Small intestine (tissue), 16 donors: ENCODE measurements around the gene ACTN2. TPM values are rescaled to one million over a fixed set of nuclear protein-coding genes. Genes with fewer than 3 reads are reported as not detected.
A peak's percentile ranks its signal among the peaks of the same experiment; 100 is the strongest.

Experiments used
- DNase-seq, 2 donors: peaks; one replicate each; pipeline versions ENCODE4 v3.0.0 to v3.0.0-alpha.2; 2013
- FAIRE-seq: peaks from 2 replicates; lab custom pipeline; 2012; peaks lifted over from hg19 to GRCh38; lab: Jason Lieb, UNC
- H3K27ac ChIP-seq, 3 donors: one replicate each; pipeline ENCODE4 v1.5.1; 2013; ENCODE audit warnings: low read length in 2 of 3, mild to moderate bottlenecking in 2 of 3, control low read depth in 1 of 3, inconsistent platforms in 1 of 3, low read depth in 1 of 3, moderate library complexity in 1 of 3
- H3K27me3 ChIP-seq, 3 donors: one replicate each; pipeline ENCODE4 v1.6.1; 2013; ENCODE audit warnings: low read length in 3 of 3, inconsistent platforms in 1 of 3; ENCODE audit not compliant: control insufficient read depth in 3 of 3, insufficient read depth in 3 of 3
- H3K36me3 ChIP-seq, 3 donors: one replicate each; pipeline ENCODE4 v1.6.1; 2013; ENCODE audit warnings: low read length in 3 of 3, inconsistent platforms in 1 of 3, low read depth in 1 of 3, mild to moderate bottlenecking in 1 of 3, moderate library complexity in 1 of 3; ENCODE audit not compliant: control insufficient read depth in 3 of 3, insufficient read depth in 2 of 3
- H3K4me1 ChIP-seq, 3 donors: one replicate each; pipeline ENCODE4 v1.6.1; 2013; ENCODE audit warnings: low read length in 2 of 3, inconsistent platforms in 1 of 3, low read depth in 1 of 3, mild to moderate bottlenecking in 1 of 3, moderate library complexity in 1 of 3; ENCODE audit not compliant: control insufficient read depth in 3 of 3, insufficient read depth in 2 of 3
- H3K4me3 ChIP-seq, 3 donors: one replicate each; pipeline ENCODE4 v1.5.1; 2013; ENCODE audit warnings: low read length in 3 of 3, control low read depth in 1 of 3, inconsistent platforms in 1 of 3, low read depth in 1 of 3, mild to moderate bottlenecking in 1 of 3, moderate library complexity in 1 of 3
- H3K9me3 ChIP-seq, 2 donors: one replicate each; pipeline ENCODE4 v1.6.1; 2013; ENCODE audit warnings: low read depth in 1 of 2, low read length in 1 of 2; ENCODE audit not compliant: control insufficient read depth in 2 of 2, insufficient read depth in 1 of 2
- WGBS, 3 donors: extraction: QIAGEN DNeasy Blood & Tissue Kit; methylation state at CpG; one replicate each; pipeline ENCODE4 v1.1.7; 2013; 5-methylcytosine and 5-hydroxymethylcytosine counted together
- long read RNA-seq, 10 donors: transcript quantifications; one replicate each; lab custom pipeline, GENCODE V29; 2026
- polyA plus RNA-seq, 4 donors: library from polyadenylated mRNA; stranded (reverse) in 3 of 4; unstranded in 1 of 4; fragments of 200-250 nt in 3 of 4; fragments of 120-200 nt in 1 of 4; gene quantifications; one replicate each; pipeline versions ENCODE4 v1.2.1 to v1.2.3, GENCODE V29; 2013
- donor health status: healthy with polysubstance abuse.
- donor health status: control.
- donor health status: control.
- donor health status: Bipolar disorder and iron deficiency.
- donor health status: healthy.

ACTN2 gene
- 10 to 100 TPM in 1 of 4 donors, 1 to 10 TPM in 2, under 1 TPM in 1; 0.19 to 12.2 (median 2.9) TPM for polyA plus RNA-seq
- long read RNA-seq, donor 1, result 0 reads
- long read RNA-seq, donor 2, result 0 reads
- long read RNA-seq, donor 3, result 0 reads
- long read RNA-seq, donor 4, result 0 reads
- long read RNA-seq, donor 5, full-length matches to known transcripts, result 1 of 1 reads
- long read RNA-seq, donor 5, partial matches to known transcripts, result 0 of 1 reads
- long read RNA-seq, donor 5, other reads (novel, unspliced or antisense), result 0 of 1 reads
- long read RNA-seq, donor 6, result 0 reads
- long read RNA-seq, donor 7, result 0 reads
- long read RNA-seq, donor 8, full-length matches to known transcripts, result 4 of 16 reads
- long read RNA-seq, donor 8, partial matches to known transcripts, result 12 of 16 reads
- long read RNA-seq, donor 8, other reads (novel, unspliced or antisense), result 0 of 16 reads
- long read RNA-seq, donor 9, result 0 reads
- long read RNA-seq, donor 10, result 0 reads

- Histone ChIP-seq H3K9me3 (peaks cover 0 to 14% of the 10 kb centered on the region in 2 donors), H3K27ac (no peak within 1 kb of the TSS), H3K27me3 (peaks cover 0 to 33% (median 0%) of the 10 kb centered on the region in 3 donors), H3K4me3 (peak within 1 kb of the TSS; percentile 13 to 34 (median 24)), H3K4me1 (peaks cover 0 to 8% (median 5%) of the 10 kb centered on the region in 3 donors), H3K36me3 (no peaks in the 10 kb centered on the region)
- 5 to 10% (median 5%) methylated on average over 52 to 93 of the region's 93 CpGs for WGBS, 3 donors
- DNase-seq, result peak; percentile 36 to 70
- FAIRE-seq, result no peak
Measured at GRCh38 chr1:236685917-236686814, at the start of gene ACTN2. TSS of gene ACTN2 (plus strand) at chr1:236686499. CDS start at chr1:236686674, 175 bp downstream.

GRCh38 chr1:236638945-236639344, 47.4 kb upstream of the ACTN2 start:
- no peak overlapping the region for H3K27ac ChIP-seq
- no peaks in the 10 kb centered on the region for H3K4me1 ChIP-seq
- H3K27me3 ChIP-seq, result peaks cover 0 to 2% (median 0%) of the 10 kb centered on the region in 3 donors
- H3K9me3 ChIP-seq, result no peaks in the 10 kb centered on the region
- WGBS, 3 donors, result 85 to 89% (median 86%) methylated on average over 13 of the region's 13 CpGs
- no peak overlapping the region for H3K4me3 ChIP-seq
- FAIRE-seq, result no peak
- H3K36me3 ChIP-seq, result no peaks in the 10 kb centered on the region
- no peak for DNase-seq

DNA sequence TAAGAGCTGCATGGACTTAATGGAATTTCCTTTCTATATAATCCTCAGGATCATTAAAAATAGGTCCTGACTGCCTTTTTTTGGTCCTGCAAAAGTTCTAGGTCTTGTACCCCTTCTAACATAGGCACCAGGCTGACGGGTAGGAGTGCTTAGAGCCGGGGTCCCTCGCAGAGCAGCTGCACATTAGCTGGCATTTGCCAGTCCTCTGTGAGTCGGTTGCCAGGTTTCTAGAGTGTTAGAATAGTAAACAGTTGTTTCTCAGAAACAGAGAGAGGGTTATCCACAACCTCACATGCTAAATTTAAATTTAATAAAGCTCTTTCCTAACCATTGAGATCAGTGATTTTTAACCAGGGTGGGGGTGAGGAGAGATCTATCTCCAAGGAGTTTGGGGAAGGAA, 46.6 kb upstream of the ACTN2 start:
- DNase-seq (no peak), FAIRE-seq (no peak)
- Histone ChIP-seq H3K4me1 (no peaks in the 10 kb centered on the region), H3K36me3 (no peaks in the 10 kb centered on the region), H3K27me3 (peaks cover 0 to 2% (median 0%) of the 10 kb centered on the region in 3 donors), H3K9me3 (no peaks in the 10 kb centered on the region), H3K27ac (no peak overlapping the region), H3K4me3 (no peak overlapping the region)
- WGBS, 3 donors, result 67 to 70% (median 68%) methylated on average over 4 of the region's 4 CpGs

GRCh38 chr1:236642763-236643162, 43.5 kb upstream of the ACTN2 start:
- no peaks in the 10 kb centered on the region for H3K27me3 ChIP-seq
- H3K4me3 ChIP-seq, result no peak overlapping the region
- H3K9me3 ChIP-seq, result no peaks in the 10 kb centered on the region
- H3K27ac ChIP-seq, result no peak overlapping the region
- H3K36me3 ChIP-seq, result no peaks in the 10 kb centered on the region
- WGBS, 3 donors, result 75 to 86% (median 77%) methylated on average over 4 of the region's 4 CpGs
- H3K4me1 ChIP-seq, result no peaks in the 10 kb centered on the region
- DNase-seq (no peak), FAIRE-seq (no peak)

GRCh38 chr1:236645016-236645680, 41.2 kb upstream of the ACTN2 start:
- Histone ChIP-seq H3K27me3 (no peaks in the 10 kb centered on the region), H3K4me3 (no peak overlapping the region), H3K9me3 (no peaks in the 10 kb centered on the region), H3K27ac (no peak overlapping the region), H3K36me3 (no peaks in the 10 kb centered on the region), H3K4me1 (no peaks in the 10 kb centered on the region)
- DNase-seq (peak; percentile 1 to 13), FAIRE-seq (no peak)
- WGBS, 3 donors, result 44 to 75% (median 54%) methylated on average over 5 of the region's 5 CpGs

DNA sequence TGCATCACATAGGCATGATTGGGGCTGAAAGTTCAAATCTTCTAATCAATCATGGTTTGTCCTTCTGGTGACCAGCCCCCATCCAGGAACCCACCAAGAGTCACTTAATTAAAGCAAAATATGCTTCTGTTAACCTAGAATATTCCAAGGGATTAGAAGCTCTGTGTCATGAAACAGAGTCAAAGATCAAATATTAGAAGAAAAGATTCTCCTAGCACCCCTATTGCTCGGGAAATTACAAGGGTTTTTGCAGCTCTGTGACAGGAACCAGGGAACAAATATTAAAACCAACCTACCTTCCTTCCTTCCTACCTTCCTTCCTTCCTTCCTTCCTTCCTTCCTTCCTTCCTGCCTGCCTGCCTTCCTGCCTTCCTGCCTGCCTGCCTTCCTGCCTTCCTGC, 31.8 kb upstream of the ACTN2 start:
- Histone ChIP-seq H3K4me1 (no peaks in the 10 kb centered on the region), H3K27ac (no peak overlapping the region), H3K4me3 (no peak overlapping the region), H3K9me3 (no peaks in the 10 kb centered on the region), H3K36me3 (no peaks in the 10 kb centered on the region), H3K27me3 (peaks cover 0 to 2% (median 0%) of the 10 kb centered on the region in 3 donors)
- no peak for FAIRE-seq
- DNase-seq, result no peak
- WGBS, 3 donors, result 44 to 65% (median 61%) methylated on average over 1 of the region's 1 CpG

DNA sequence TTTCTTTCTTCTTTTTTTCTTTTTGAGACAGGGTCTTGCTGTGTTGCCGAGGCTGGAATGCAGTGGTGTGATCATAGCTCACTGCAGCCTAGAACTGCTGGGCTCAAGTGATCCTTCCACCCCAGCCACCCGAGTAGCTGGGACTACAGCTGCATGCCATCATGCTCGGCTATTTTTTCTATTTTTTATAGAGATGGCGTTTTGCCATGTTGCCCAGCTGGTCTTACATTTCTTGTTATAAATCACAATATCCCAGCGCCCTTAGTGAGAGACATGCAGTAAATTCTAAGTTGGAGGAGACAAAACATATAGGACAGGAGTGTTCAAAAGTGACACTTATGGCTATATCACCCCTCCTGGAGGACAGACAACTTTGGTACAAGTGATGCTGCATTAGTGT, 31.3 kb upstream of the ACTN2 start:
- no peak overlapping the region for H3K4me3 ChIP-seq
- WGBS, 3 donors, result 17 to 43% (median 32%) methylated on average over 5 of the region's 5 CpGs
- no peaks in the 10 kb centered on the region for H3K9me3 ChIP-seq
- peaks cover 0 to 2% (median 0%) of the 10 kb centered on the region in 3 donors for H3K27me3 ChIP-seq
- no peak for FAIRE-seq
- no peak overlapping the region for H3K27ac ChIP-seq
- H3K36me3 ChIP-seq, result no peaks in the 10 kb centered on the region
- H3K4me1 ChIP-seq, result no peaks in the 10 kb centered on the region
- no peak for DNase-seq

DNA sequence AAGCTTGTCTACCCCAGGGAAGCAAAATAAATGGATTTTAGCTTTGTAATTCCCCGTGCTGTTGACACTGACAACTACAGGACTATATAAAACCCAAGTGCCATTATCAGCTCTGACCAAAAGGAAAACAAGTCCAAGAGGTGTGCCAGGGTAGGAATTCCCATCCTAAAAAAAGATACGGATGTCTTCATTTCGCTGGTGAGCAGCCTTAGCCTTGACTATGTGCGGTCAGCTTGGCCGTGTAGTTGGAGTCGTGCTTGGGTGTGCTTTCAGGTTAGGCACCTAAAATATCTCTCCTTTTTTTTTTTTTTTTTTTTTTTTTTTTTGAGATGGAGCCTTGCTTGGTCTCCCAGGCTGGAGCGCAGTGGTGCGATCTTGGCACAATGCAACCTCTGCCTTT, 28.9 kb upstream of the ACTN2 start:
- H3K4me3 ChIP-seq, result no peak overlapping the region
- no peak for FAIRE-seq
- H3K36me3 ChIP-seq, result no peaks in the 10 kb centered on the region
- no peaks in the 10 kb centered on the region for H3K4me1 ChIP-seq
- no peak for DNase-seq
- H3K27me3 ChIP-seq, result no peaks in the 10 kb centered on the region
- H3K27ac ChIP-seq, result no peak overlapping the region
- WGBS, 3 donors, result 91 to 96% (median 94%) methylated on average over 8 of the region's 8 CpGs
- H3K9me3 ChIP-seq, result no peaks in the 10 kb centered on the region
